GM13976 (cell line): ENCODE data around the gene SPTLC1.
"Not testable (repeated sequence)": the region's sequence is repeated elsewhere in the genome, so short reads cannot be mapped to it uniquely, and the experiment has no call there.

Source experiments
- DNase-seq: peaks from one replicate; pipeline ENCODE4 v3.0.0; 2012; ENCODE audit warnings: low spot score
- CTCF ChIP-seq: IDR thresholded peaks from 2 replicates; pipeline ENCODE4 v1.5.1; 2012; ENCODE audit warnings: borderline replicate concordance, mild to moderate bottlenecking; ENCODE audit not compliant: insufficient read depth; ENCODE audit errors: extremely low read depth, missing control alignments, control extremely low read depth
- in situ Hi-C: fragments of 300-500 bp; cut with MboI; formaldehyde crosslinking; loops from one replicate; pipeline ENCODE4 v1.12.0; 2022; ENCODE audit warnings: low sequenced_read_pairs, mixed read lengths, inconsistent platforms; ENCODE audit not compliant: unreplicated experiment

The SPTLC1 gene

GRCh38 chr9:92033991-92034390, 81.2 kb downstream of the SPTLC1 start:
- in situ Hi-C loops, result no loop called here
- DNase-seq, result no peak
- no peak for TF ChIP-seq CTCF

GRCh38 chr9:92033307-92033706, 81.9 kb downstream of the SPTLC1 start:
- in situ Hi-C loops, result no loop called here
- DNase-seq, result no peak
- TF ChIP-seq CTCF, result no peak

GRCh38 chr9:92032891-92033290, 82.3 kb downstream of the SPTLC1 start:
- no peak for TF ChIP-seq CTCF
- no peak for DNase-seq
- in situ Hi-C loops, result no loop called here

GRCh38 chr9:92030367-92030766, 84.8 kb downstream of the SPTLC1 start:
- no peak for TF ChIP-seq CTCF
- DNase-seq, result peak; percentile 39
- in situ Hi-C loops, result no loop called here

- no peak for TF ChIP-seq CTCF
- in situ Hi-C loops, result no loop called here
- DNase-seq, result no peak
These were observed 85.7 kb downstream of the SPTLC1 start for GRCh38 chr9:92029553-92029952.

- TF ChIP-seq CTCF, result no peak
- DNase-seq, result no peak
- in situ Hi-C loops, result no loop called here
These were observed 88.8 kb downstream of the SPTLC1 start for GRCh38 chr9:92026206-92027002.

- DNase-seq, in situ Hi-C loops: not testable (repeated sequence)
These were observed 93.2 kb downstream of the SPTLC1 start for GRCh38 chr9:92021785-92022541.
